ENCODE measurements around the gene PPM1M. TPM values are rescaled to one million over a fixed set of nuclear protein-coding genes. Genes with fewer than 3 reads are reported as not detected.
A peak's percentile ranks its signal among the peaks of the same experiment; 100 is the strongest.

PPM1M gene
- total and polyA plus RNA-seq, 10 of the 15 experiments (the other 5 are each of a cell fraction or from before 2014, with no cell fraction given), result 7.3 to 24.8 (median 15.8) TPM

DNA sequence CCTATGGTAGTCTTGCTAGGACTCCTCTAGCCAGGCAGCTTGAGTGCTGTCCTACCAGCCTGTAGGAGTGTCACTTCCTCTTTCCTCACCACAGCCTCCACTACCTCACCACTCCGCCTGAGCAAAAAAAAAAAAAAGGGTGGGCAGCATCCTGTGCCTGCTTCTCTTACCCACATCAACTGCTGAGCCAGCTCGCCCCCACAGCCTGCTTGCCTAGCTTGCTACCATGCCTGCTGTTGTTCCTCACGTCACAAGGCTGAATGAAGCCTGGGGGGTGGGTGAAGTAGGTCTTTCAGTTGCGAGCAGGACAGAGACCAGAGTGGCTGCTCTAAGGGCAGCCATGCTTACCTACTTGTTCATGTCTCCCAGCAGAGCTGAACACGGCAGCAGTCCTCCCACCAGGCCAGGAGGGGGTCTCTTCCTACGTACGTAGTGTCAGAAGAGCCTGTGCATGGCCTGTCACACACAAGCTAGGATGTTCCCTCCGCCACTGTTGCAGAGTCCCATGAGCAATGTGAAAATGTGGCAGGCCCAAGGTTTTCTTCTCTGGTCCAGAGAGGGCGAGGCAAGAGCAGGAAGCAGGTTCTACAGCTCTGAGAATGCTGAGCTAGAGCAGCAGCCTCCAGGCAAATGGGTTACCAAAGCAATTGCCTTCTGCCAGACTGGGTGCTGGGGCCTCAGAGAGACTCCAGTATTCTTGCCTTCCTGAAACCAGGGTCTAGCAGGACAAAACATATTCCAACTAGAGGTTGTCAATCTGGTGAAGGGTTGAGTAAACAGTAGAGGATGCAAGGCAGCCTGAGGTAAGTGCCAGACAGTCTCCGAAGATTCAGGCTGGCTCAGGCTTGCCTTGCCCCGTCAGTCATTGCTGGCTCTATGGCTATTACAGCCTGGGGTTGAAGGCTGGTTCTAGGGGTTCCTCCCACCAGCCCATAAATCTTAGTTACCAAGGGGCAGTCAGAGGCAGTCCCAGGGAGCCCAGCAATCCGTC, 8.1 kb downstream of the PPM1M start (continued):
- TF ChIP-seq MTA2 (IDR thresholded peaks at IDR 0.05; ENCODE audit: low read depth), result peak; percentile 75; the same call in 1 of the 2 replicates
- 0 out of 2 replicates have a peak, but pooled peaks have one; percentile 33 for TF ChIP-seq TCF3 (IDR thresholded peaks at IDR 0.05; ENCODE audit: borderline replicate concordance, insufficient read depth, low read depth, low read length)
- TF ChIP-seq POLR2AphosphoS5 (IDR thresholded peaks at IDR 0.05; ENCODE audit: low read length), result peak; percentile 76
- no peak for TF ChIP-seq MEF2A (IDR thresholded peaks at IDR 0.05; ENCODE audit: insufficient read depth, low read depth, low read length)
- TF ChIP-seq, protein P1, sequence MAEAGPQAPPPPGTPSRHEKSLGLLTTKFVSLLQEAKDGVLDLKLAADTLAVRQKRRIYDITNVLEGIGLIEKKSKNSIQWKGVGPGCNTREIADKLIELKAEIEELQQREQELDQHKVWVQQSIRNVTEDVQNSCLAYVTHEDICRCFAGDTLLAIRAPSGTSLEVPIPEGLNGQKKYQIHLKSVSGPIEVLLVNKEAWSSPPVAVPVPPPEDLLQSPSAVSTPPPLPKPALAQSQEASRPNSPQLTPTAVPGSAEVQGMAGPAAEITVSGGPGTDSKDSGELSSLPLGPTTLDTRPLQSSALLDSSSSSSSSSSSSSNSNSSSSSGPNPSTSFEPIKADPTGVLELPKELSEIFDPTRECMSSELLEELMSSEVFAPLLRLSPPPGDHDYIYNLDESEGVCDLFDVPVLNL (IDR thresholded peaks at IDR 0.05; ENCODE audit: low read depth, low read length), result no peak
- TF ChIP-seq KDM1A (IDR thresholded peaks at IDR 0.05; ENCODE audit: borderline replicate concordance), result no peak
- TF ChIP-seq YBX1 (IDR thresholded peaks at IDR 0.05), result no peak
- TF ChIP-seq SRF (IDR thresholded peaks at IDR 0.05; ENCODE audit: low read depth in 2 of 2, low read length in 2 of 2), result 0 out of 4 replicates have a peak, but pooled peaks of 1 of the 2 experiments have one; percentile 25
- no peak for TF ChIP-seq ASH2L (IDR thresholded peaks at IDR 0.05; ENCODE audit: borderline replicate concordance, low read depth)
- TF ChIP-seq HCFC1 (IDR thresholded peaks at IDR 0.05; ENCODE audit: low read length), result no peak
- TF ChIP-seq ZNF592 (IDR thresholded peaks at IDR 0.05), result no peak
- TF ChIP-seq, protein P2, sequence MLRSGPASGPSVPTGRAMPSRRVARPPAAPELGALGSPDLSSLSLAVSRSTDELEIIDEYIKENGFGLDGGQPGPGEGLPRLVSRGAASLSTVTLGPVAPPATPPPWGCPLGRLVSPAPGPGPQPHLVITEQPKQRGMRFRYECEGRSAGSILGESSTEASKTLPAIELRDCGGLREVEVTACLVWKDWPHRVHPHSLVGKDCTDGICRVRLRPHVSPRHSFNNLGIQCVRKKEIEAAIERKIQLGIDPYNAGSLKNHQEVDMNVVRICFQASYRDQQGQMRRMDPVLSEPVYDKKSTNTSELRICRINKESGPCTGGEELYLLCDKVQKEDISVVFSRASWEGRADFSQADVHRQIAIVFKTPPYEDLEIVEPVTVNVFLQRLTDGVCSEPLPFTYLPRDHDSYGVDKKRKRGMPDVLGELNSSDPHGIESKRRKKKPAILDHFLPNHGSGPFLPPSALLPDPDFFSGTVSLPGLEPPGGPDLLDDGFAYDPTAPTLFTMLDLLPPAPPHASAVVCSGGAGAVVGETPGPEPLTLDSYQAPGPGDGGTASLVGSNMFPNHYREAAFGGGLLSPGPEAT (IDR thresholded peaks at IDR 0.05; ENCODE audit: low read depth), result peak; percentile 63; the same call in 1 of the 2 replicates
- TF ChIP-seq, protein P3, sequence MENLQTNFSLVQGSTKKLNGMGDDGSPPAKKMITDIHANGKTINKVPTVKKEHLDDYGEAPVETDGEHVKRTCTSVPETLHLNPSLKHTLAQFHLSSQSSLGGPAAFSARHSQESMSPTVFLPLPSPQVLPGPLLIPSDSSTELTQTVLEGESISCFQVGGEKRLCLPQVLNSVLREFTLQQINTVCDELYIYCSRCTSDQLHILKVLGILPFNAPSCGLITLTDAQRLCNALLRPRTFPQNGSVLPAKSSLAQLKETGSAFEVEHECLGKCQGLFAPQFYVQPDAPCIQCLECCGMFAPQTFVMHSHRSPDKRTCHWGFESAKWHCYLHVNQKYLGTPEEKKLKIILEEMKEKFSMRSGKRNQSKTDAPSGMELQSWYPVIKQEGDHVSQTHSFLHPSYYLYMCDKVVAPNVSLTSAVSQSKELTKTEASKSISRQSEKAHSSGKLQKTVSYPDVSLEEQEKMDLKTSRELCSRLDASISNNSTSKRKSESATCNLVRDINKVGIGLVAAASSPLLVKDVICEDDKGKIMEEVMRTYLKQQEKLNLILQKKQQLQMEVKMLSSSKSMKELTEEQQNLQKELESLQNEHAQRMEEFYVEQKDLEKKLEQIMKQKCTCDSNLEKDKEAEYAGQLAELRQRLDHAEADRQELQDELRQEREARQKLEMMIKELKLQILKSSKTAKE (IDR thresholded peaks at IDR 0.05; ENCODE audit: low read depth, poor library complexity, severe bottlenecking), result no peak
- no peak for TF ChIP-seq SREBF2 (IDR thresholded peaks at IDR 0.05; ENCODE audit: low read length)
- no peak for TF ChIP-seq TBL1XR1 (IDR thresholded peaks at IDR 0.05; ENCODE audit: low read depth, low read length)
- peak; percentile 97 for TF ChIP-seq RUNX3 (IDR thresholded peaks at IDR 0.05; ENCODE audit: low read length)
- no peak; the same call in 1 of the 2 replicates for TF ChIP-seq RFX5 (IDR thresholded peaks at IDR 0.05; ENCODE audit: low read depth, low read length)
